ENCODE results near the gene ETF1. TPM values are rescaled to one million over a fixed set of nuclear protein-coding genes. Genes with fewer than 3 reads are reported as not detected.

The ETF1 gene
- total RNA-seq, 2 experiments from 2014 or later = 66.7 to 123 TPM

DNA sequence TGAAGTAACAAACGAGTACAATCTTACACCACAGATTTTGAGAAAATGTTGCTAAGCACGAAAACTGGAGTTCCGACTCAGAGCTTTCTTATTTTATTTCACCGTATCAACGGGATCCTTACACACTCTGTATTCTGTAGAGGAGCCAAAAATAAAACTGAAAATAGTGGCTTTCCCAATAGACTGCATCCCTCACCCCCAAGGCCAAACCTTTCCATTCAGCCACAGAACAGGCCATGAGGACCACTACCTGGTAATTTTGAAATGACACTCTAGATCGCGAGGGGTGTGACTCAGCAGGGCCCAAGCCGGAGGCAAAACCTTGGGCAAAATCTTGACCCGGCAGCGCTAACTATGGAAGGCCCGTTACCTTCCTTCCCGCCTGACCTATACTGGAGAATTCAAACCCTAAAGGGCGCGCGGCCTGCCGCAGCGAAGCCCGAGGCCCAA is 31.7 kb upstream of the ETF1 start:
- H3K79me2 ChIP-seq (ENCODE audit: insufficient read depth, low read depth, low read length) = peaks cover 51% of the 10 kb centered on the region
- H4K20me1 ChIP-seq (ENCODE audit: insufficient read depth, low read length) = peaks cover 27% of the 10 kb centered on the region
- peaks cover 31% of the 10 kb centered on the region for H3K4me1 ChIP-seq (ENCODE audit: insufficient read depth, low read length, poor library complexity, severe bottlenecking)
- H3K4me3 ChIP-seq (ENCODE audit: low read depth, low read length, poor library complexity, severe bottlenecking) = peak overlapping the region; percentile 95
- BruUV-seq (replicated peaks) = no TSS peak
- ChIA-PET POLR2A (interaction anchor here (0.6 to 2.0 kb wide), 8 partner anchors 8 to 82 kb away, joined by 3 to 9 read pairs (median 4); partner anchors contain the start of gene ETF1), CTCF (ENCODE audit: unreplicated experiment) (interaction anchor here (0.7 kb wide), 1 partner anchor 10 kb away, joined by 3 read pairs; no protein-coding TSS in a partner anchor)
- intact Hi-C loops (cut with micrococcal nuclease; ENCODE audit: unreplicated experiment) = loop anchor here (1.0 to 10.0 kb wide), 6 partner anchors 31 to 818 kb away; partner anchors contain the start of genes CDC23, ETF1, FAM13B and MATR3
- H3K9me3 ChIP-seq (ENCODE audit: low read length) = no peaks in the 10 kb centered on the region
- H2AFZ ChIP-seq (ENCODE audit: low read length) = peak overlapping the region; percentile 79; the same call in 1 of the 2 replicates
- peak overlapping the region; percentile 80 for H3K27ac ChIP-seq (ENCODE audit: low read depth, low read length, poor library complexity, severe bottlenecking)
- no peaks in the 10 kb centered on the region for H3K9me2 ChIP-seq (ENCODE audit: insufficient read depth, low read length)
- peaks cover 53% of the 10 kb centered on the region for H3K36me3 ChIP-seq (ENCODE audit: insufficient read depth, low read length)
- TF ChIP-seq EZH2phosphoT487 (IDR thresholded peaks at IDR 0.05; ENCODE audit: borderline replicate concordance, low read depth, low read length) = no peak
- TF ChIP-seq, protein P1, sequence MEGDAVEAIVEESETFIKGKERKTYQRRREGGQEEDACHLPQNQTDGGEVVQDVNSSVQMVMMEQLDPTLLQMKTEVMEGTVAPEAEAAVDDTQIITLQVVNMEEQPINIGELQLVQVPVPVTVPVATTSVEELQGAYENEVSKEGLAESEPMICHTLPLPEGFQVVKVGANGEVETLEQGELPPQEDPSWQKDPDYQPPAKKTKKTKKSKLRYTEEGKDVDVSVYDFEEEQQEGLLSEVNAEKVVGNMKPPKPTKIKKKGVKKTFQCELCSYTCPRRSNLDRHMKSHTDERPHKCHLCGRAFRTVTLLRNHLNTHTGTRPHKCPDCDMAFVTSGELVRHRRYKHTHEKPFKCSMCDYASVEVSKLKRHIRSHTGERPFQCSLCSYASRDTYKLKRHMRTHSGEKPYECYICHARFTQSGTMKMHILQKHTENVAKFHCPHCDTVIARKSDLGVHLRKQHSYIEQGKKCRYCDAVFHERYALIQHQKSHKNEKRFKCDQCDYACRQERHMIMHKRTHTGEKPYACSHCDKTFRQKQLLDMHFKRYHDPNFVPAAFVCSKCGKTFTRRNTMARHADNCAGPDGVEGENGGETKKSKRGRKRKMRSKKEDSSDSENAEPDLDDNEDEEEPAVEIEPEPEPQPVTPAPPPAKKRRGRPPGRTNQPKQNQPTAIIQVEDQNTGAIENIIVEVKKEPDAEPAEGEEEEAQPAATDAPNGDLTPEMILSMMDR (conservative IDR thresholded peaks at IDR 0.05; ENCODE audit: low read length) = no peak
- DNase-seq (ENCODE audit: low spot score) = no peak
- peak overlapping the region; percentile 79 for H3K4me2 ChIP-seq (ENCODE audit: low read length)

DNA sequence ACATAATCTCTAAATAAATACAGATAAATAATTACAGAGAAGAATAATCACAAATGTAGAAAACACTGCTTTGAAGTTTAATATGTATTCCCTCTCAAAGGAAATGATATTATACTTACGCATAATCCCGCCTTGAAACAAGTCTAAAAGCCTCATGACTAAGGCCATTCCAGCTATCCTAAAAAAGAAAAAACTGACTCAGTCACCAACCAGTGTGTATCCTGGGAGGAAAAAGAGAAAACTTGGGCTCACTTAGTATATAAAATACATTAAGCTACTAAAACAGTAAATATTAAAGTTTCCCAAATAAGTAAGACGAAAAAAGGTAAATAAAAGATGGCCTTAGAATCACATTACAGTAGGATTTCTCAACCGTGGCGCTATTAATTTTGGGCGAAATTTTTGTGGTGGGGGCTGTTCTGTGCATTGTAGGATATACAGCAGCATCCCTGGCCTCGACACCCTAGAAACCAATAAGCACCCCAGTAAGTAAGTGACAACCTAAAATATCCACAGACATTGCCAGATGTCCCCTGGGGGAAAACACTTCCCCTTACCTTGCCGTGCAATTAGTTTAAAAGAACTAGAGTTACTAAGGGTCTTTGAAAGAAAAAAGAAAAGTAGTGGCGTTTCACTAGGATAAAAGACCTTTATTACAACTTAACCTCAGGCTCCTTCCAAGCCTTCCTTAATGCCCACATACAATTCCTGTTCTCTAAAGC is 31.1 kb upstream of the ETF1 start:
- peak overlapping the region; percentile 80 for H3K27ac ChIP-seq (ENCODE audit: low read depth, low read length, poor library complexity, severe bottlenecking)
- H3K4me3 ChIP-seq (ENCODE audit: low read depth, low read length, poor library complexity, severe bottlenecking) = peak overlapping the region; percentile 95
- H3K4me1 ChIP-seq (ENCODE audit: insufficient read depth, low read length, poor library complexity, severe bottlenecking) = peaks cover 31% of the 10 kb centered on the region
- H3K79me2 ChIP-seq (ENCODE audit: insufficient read depth, low read depth, low read length) = peaks cover 58% of the 10 kb centered on the region
- ChIA-PET POLR2A (interaction anchor here (0.7 to 2.0 kb wide), 3 partner anchors 9 to 38 kb away, joined by 3 to 6 read pairs (median 4); partner anchors contain the start of gene ETF1), CTCF (ENCODE audit: unreplicated experiment) (no interaction called here)
- no peaks in the 10 kb centered on the region for H3K9me3 ChIP-seq (ENCODE audit: low read length)
- peaks cover 59% of the 10 kb centered on the region for H3K36me3 ChIP-seq (ENCODE audit: insufficient read depth, low read length)
- no peak for TF ChIP-seq EZH2phosphoT487 (IDR thresholded peaks at IDR 0.05; ENCODE audit: borderline replicate concordance, low read depth, low read length)
- TF ChIP-seq, protein P1 (conservative IDR thresholded peaks at IDR 0.05; ENCODE audit: low read length) = no peak
- no TSS peak for BruUV-seq (replicated peaks)
- intact Hi-C loops (cut with micrococcal nuclease; ENCODE audit: unreplicated experiment) = loop anchor here (2.0 to 10.0 kb wide), 3 partner anchors 361 to 721 kb away; partner anchors contain the start of genes CDC23, FAM13B and MATR3
- H3K4me2 ChIP-seq (ENCODE audit: low read length) = peak overlapping the region; percentile 79
- DNase-seq (ENCODE audit: low spot score) = peak; percentile 35
- H2AFZ ChIP-seq (ENCODE audit: low read length) = no peak overlapping the region; the same call in 1 of the 2 replicates
- H4K20me1 ChIP-seq (ENCODE audit: insufficient read depth, low read length) = peaks cover 29% of the 10 kb centered on the region
- H3K9me2 ChIP-seq (ENCODE audit: insufficient read depth, low read length) = no peaks in the 10 kb centered on the region
